HG03457 (cell line): Measurements from ENCODE around the gene CTCFL.
A peak's percentile ranks its signal among the peaks of the same experiment; 100 is the strongest.
"Not testable (repeated sequence)": the region's sequence is repeated elsewhere in the genome, so short reads cannot be mapped to it uniquely, and the experiment has no call there.

Source experiments
- ATAC-seq: cut with Tn5 transposase; IDR thresholded peaks from one replicate; pipeline ENCODE4 v1.9.1; 2021; ENCODE audit warnings: moderate number of reproducible peaks; ENCODE audit not compliant: unreplicated experiment

The CTCFL gene

GRCh38 chr20:57483287-57484050 lies 41.5 kb downstream of the CTCFL start:
- no peak for ATAC-seq

GRCh38 chr20:57482796-57483195 lies 42.1 kb downstream of the CTCFL start:
- ATAC-seq, result no peak

GRCh38 chr20:57482148-57482547 lies 42.8 kb downstream of the CTCFL start:
- no peak for ATAC-seq

- ATAC-seq, result no peak
These were observed 43.6 kb downstream of the CTCFL start for GRCh38 chr20:57481281-57481711.

- ATAC-seq, result peak; percentile 38
These were observed 44.3 kb downstream of the CTCFL start for GRCh38 chr20:57480444-57481160.

GRCh38 chr20:57479196-57479595 lies 45.7 kb downstream of the CTCFL start:
- no peak for ATAC-seq

GRCh38 chr20:57478176-57478575 lies 46.8 kb downstream of the CTCFL start:
- no peak for ATAC-seq

- no peak for ATAC-seq
These were observed 48.1 kb downstream of the CTCFL start for GRCh38 chr20:57476641-57477461.

- no peak for ATAC-seq
These were observed 48.8 kb downstream of the CTCFL start for GRCh38 chr20:57476084-57476526.

- no peak for ATAC-seq
These were observed 49.4 kb downstream of the CTCFL start for GRCh38 chr20:57475388-57476083.

- ATAC-seq, result no peak
These were observed 50.1 kb downstream of the CTCFL start for GRCh38 chr20:57474816-57475215.

GRCh38 chr20:57474205-57474604 lies 50.7 kb downstream of the CTCFL start:
- no peak for ATAC-seq

- peak; percentile 65 for ATAC-seq
These were observed 51.5 kb downstream of the CTCFL start for GRCh38 chr20:57473246-57474048.

GRCh38 chr20:57472474-57472873 lies 52.5 kb downstream of the CTCFL start:
- not testable (repeated sequence) for ATAC-seq

- ATAC-seq, result no peak
These were observed 53.2 kb downstream of the CTCFL start for GRCh38 chr20:57471496-57472372.

GRCh38 chr20:57470666-57471495 lies 54.1 kb downstream of the CTCFL start:
- no peak for ATAC-seq

GRCh38 chr20:57470212-57470522 lies 54.8 kb downstream of the CTCFL start:
- no peak for ATAC-seq
